GM23338 (cell line): ENCODE measurements around the gene MT4. TPM values are rescaled to one million over a fixed set of nuclear protein-coding genes. Genes with fewer than 3 reads are reported as not detected.

Experiments used
- ATAC-seq: fragments of 200-7000 bp; cut with Tn5 transposase; 3 replicates; pipeline ENCODE4 v1.9.1; 2020
- DNase-seq: peaks from one replicate; pipeline ENCODE4 v3.0.0-alpha.2; 2015; ENCODE audit warnings: low spot score
- H2AFZ ChIP-seq: fragments of 200-600 bp; sonication (generic); 2 replicates; pipeline ENCODE4 v1.8.0; 2016; ENCODE audit warnings: antibody characterized with exemption, mild to moderate bottlenecking, moderate library complexity
- H3F3A ChIP-seq: fragments of 200-600 bp; sonication (generic); replicated peaks from 2 replicates; pipeline ENCODE4 v1.8.0; 2017; ENCODE audit warnings: antibody characterized with exemption, mixed run types, low read depth
- H3K27ac ChIP-seq: fragments of 200-600 bp; sonication (generic); 2 replicates; pipeline ENCODE4 v1.6.1; 2016; ENCODE audit warnings: low read depth
- H3K27me3 ChIP-seq: fragments of 200-600 bp; sonication (generic); 2 replicates; pipeline ENCODE4 v1.8.0; 2016; ENCODE audit warnings: mild to moderate bottlenecking, mixed run types, moderate library complexity; ENCODE audit not compliant: insufficient read depth
- H3K36me3 ChIP-seq: fragments of 200-600 bp; sonication (generic); 2 replicates; pipeline ENCODE4 v1.8.0; 2016; ENCODE audit warnings: mild to moderate bottlenecking; ENCODE audit not compliant: insufficient read depth
- H3K4me1 ChIP-seq: fragments of 200-600 bp; sonication (generic); 2 replicates; pipeline ENCODE4 v1.8.0; 2016; ENCODE audit warnings: mild to moderate bottlenecking, moderate library complexity; ENCODE audit not compliant: insufficient read depth
- H3K4me2 ChIP-seq: fragments of 200-600 bp; sonication (generic); 2 replicates; pipeline ENCODE4 v1.7.1; 2017; ENCODE audit warnings: mixed run types
- H3K4me3 ChIP-seq: fragments of 200-600 bp; sonication (generic); 2 replicates; pipeline ENCODE4 v1.6.1; 2016; ENCODE audit warnings: mixed run types
- H3K79me2 ChIP-seq: fragments of 200-600 bp; sonication (generic); replicated peaks from 2 replicates; pipeline ENCODE4 v1.8.0; 2017; ENCODE audit warnings: mild to moderate bottlenecking; ENCODE audit not compliant: insufficient read depth
- H3K9me2 ChIP-seq: fragments of 200-600 bp; sonication (generic); 2 replicates; pipeline ENCODE4 v1.8.0; 2017; ENCODE audit not compliant: insufficient read depth
- H4K20me1 ChIP-seq: fragments of 200-600 bp; sonication (generic); replicated peaks from 2 replicates; pipeline ENCODE4 v1.8.0; 2017; ENCODE audit warnings: mild to moderate bottlenecking; ENCODE audit not compliant: insufficient read depth
- H3K27ac Mint-ChIP-seq: 2 replicates; pipeline ENCODE4 v1.8.0; 2020; ENCODE audit warnings: inconsistent platforms, mild to moderate bottlenecking, moderate library complexity, mixed read lengths
- H3K27me3 Mint-ChIP-seq: 3 replicates; pipeline ENCODE4 v1.8.0; 2022; ENCODE audit warnings: low read depth, mild to moderate bottlenecking, moderate library complexity, mixed read lengths, inconsistent platforms; ENCODE audit not compliant: insufficient read depth, poor library complexity
- H3K36me3 Mint-ChIP-seq: 3 replicates; pipeline ENCODE4 v1.8.0; 2021; ENCODE audit warnings: low read depth, mild to moderate bottlenecking, inconsistent platforms, moderate library complexity, mixed read lengths
- H3K4me1 Mint-ChIP-seq: 3 replicates; pipeline ENCODE4 v1.8.0; 2020; ENCODE audit warnings: mild to moderate bottlenecking, inconsistent platforms, mixed read lengths
- H3K4me3 Mint-ChIP-seq: 3 replicates; pipeline ENCODE4 v1.8.0; 2021; ENCODE audit warnings: moderate library complexity, mild to moderate bottlenecking, inconsistent platforms, mixed read lengths
- H3K9me3 Mint-ChIP-seq: 3 replicates; pipeline ENCODE4 v1.8.0; 2020; ENCODE audit warnings: moderate library complexity, mild to moderate bottlenecking, inconsistent platforms, mixed read lengths
- CREB1 ChIP-seq: fragments of 250-450 bp; sonication (Bioruptor Pico); IDR thresholded peaks from 2 replicates; pipeline ENCODE4 v1.5.0; 2020; ENCODE audit warnings: low read depth, mild to moderate bottlenecking, moderate library complexity
- CTCF ChIP-seq, 2 experiments: fragments of 200-600 bp in 1 of 2; sonication (generic) in 1 of 2; conservative IDR thresholded peaks; 2 replicates each; pipeline versions ENCODE4 v1.5.1 to v1.6.1; 2016 to 2017; ENCODE audit warnings: antibody characterized with exemption in 2 of 2, low read depth in 2 of 2, mild to moderate bottlenecking in 2 of 2, moderate library complexity in 1 of 2
- ETS1 ChIP-seq: IDR thresholded peaks from 2 replicates; pipeline ENCODE4 v1.6.1; 2016; ENCODE audit warnings: antibody characterized with exemption
- EZH2 ChIP-seq: fragments of 200-600 bp; sonication (generic); IDR thresholded peaks from one replicate; pipeline ENCODE4 v1.8.0; 2017; ENCODE audit warnings: antibody characterized with exemption, mild to moderate bottlenecking, low read depth; ENCODE audit not compliant: unreplicated experiment
- EZH2phosphoT487 ChIP-seq: fragments of 200-600 bp; sonication (generic); IDR thresholded peaks from one replicate; pipeline ENCODE4 v1.8.1; 2018; ENCODE audit warnings: antibody characterized with exemption; ENCODE audit not compliant: unreplicated experiment
- JUNB ChIP-seq: IDR thresholded peaks from one replicate; pipeline ENCODE4 v1.6.1; 2016; ENCODE audit warnings: antibody characterized with exemption; ENCODE audit not compliant: unreplicated experiment
- NANOG ChIP-seq: IDR thresholded peaks from 2 replicates; pipeline ENCODE4 v1.6.1; 2016; ENCODE audit warnings: antibody characterized with exemption, borderline replicate concordance
- POLR2AphosphoS5 ChIP-seq: IDR thresholded peaks from 2 replicates; pipeline ENCODE4 v1.6.1; 2016; ENCODE audit warnings: antibody characterized with exemption, low read depth
- REST ChIP-seq: IDR thresholded peaks from one replicate; pipeline ENCODE4 v1.6.1; 2018; ENCODE audit warnings: antibody characterized with exemption; ENCODE audit not compliant: unreplicated experiment
- STAT1 ChIP-seq: IDR thresholded peaks from one replicate; pipeline ENCODE4 v1.6.1; 2016; ENCODE audit warnings: antibody characterized with exemption; ENCODE audit not compliant: unreplicated experiment
- ZNF114 ChIP-seq: fragments of 250-450 bp; sonication (Bioruptor Pico); IDR thresholded peaks from 2 replicates; pipeline ENCODE4 v1.5.0; 2020; ENCODE audit warnings: mild to moderate bottlenecking, moderate library complexity
- ZNF331 ChIP-seq: fragments of 250-450 bp; sonication (Bioruptor Pico); IDR thresholded peaks from 2 replicates; pipeline ENCODE4 v1.5.0; 2020; ENCODE audit warnings: low read depth, mild to moderate bottlenecking, moderate library complexity
- ZNF462 ChIP-seq: fragments of 250-450 bp; sonication (Bioruptor Pico); IDR thresholded peaks from 2 replicates; pipeline ENCODE4 v1.5.0; 2020; ENCODE audit warnings: mild to moderate bottlenecking, moderate library complexity
- polyA plus RNA-seq: library from polyadenylated mRNA; unstranded; fragments of >200 nt; fragmentation: Nextera tagmentation; extraction: Ambion mirVana; gene quantifications from 2 replicates; pipeline ENCODE4 v1.2.1, GENCODE V29; 2016
- total RNA-seq: library from RNA; depleted of rRNA; stranded (reverse); fragments of >200 nt; shearing (Covaris generic); gene quantifications from 2 replicates; pipeline ENCODE4 v1.2.3, GENCODE V29; 2014

The MT4 gene
- total and polyA plus RNA-seq, 2 experiments from 2014 or later, result not detected

GRCh38 chr16:56520251-56520577 is 44.7 kb upstream of the MT4 start:
- H2AFZ ChIP-seq, result peak overlapping the region; percentile 95
- H3F3A ChIP-seq, result 0 out of 2 replicates have a peak, but pooled peaks cover 5% of the 10 kb centered on the region
- no peaks in the 10 kb centered on the region for H3K9me3 Mint-ChIP-seq
- no peaks in the 10 kb centered on the region; the same call in 1 of the 2 replicates for H4K20me1 ChIP-seq
- DNase-seq (no peak), ATAC-seq (no peak; the same call in 2 of the 3 replicates)
- TF ChIP-seq REST (no peak), ZNF331 (CRISPR knock-in tag) (no peak), EZH2phosphoT487 (no peak), CREB1 (CRISPR knock-in tag) (no peak), NANOG (no peak), ETS1 (no peak), STAT1 (no peak), EZH2 (no peak), POLR2AphosphoS5 (no peak), JUNB (no peak), CTCF (conservative IDR thresholded peaks at IDR 0.05; ENCODE audit: low read depth in 2 of 2) (no peak), ZNF114 (CRISPR knock-in tag) (no peak), ZNF462 (CRISPR knock-in tag) (no peak)
- H3K79me2 ChIP-seq, result peaks cover 3% of the 10 kb centered on the region; the same call in 1 of the 2 replicates
- peaks cover 9% of the 10 kb centered on the region for H3K4me1 ChIP-seq
- peaks cover 4% of the 10 kb centered on the region for H3K27me3 Mint-ChIP-seq
- no peak overlapping the region for H3K27ac Mint-ChIP-seq
- H3K4me3 Mint-ChIP-seq, result peak overlapping the region; percentile 81
- H3K27me3 ChIP-seq, result no peaks in the 10 kb centered on the region
- no peak overlapping the region for H3K27ac ChIP-seq
- H3K4me2 ChIP-seq, result peak overlapping the region; percentile 90
- no peaks in the 10 kb centered on the region for H3K36me3 ChIP-seq
- no peaks in the 10 kb centered on the region for H3K9me2 ChIP-seq
- H3K4me1 Mint-ChIP-seq, result peaks cover 6% of the 10 kb centered on the region; the same call in 2 of the 3 replicates
- H3K4me3 ChIP-seq, result peak overlapping the region; percentile 96
- H3K36me3 Mint-ChIP-seq, result no peaks in the 10 kb centered on the region
